Medulla oblongata (tissue), 1 donor: ENCODE data around the gene PGAP6.

Source experiments
- DNase-seq: peaks from one replicate; pipeline ENCODE4 v3.0.0-alpha.2; 2015; ENCODE audit errors: extremely low spot score

Gene PGAP6

DNA sequence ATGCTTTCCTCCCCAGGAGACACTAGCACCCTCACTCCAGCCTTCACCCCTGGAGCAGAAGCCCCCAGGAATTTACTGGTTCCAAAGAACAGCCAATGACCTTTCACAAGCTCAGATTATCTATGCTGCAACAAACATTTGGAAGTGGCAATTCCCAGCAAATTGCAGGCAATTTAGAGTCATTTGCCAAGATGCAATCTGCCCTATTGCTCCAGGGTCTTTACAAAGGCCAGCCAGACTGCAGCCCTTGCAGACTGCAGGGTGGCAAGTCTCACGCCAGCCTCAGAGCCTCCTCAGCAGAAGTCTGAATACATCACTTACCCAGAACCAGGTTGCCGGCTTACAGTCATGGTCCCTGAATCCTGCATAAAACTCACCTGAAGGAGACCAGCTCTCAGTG lies 51.0 kb downstream of the PGAP6 start:
- no peak for DNase-seq

DNA sequence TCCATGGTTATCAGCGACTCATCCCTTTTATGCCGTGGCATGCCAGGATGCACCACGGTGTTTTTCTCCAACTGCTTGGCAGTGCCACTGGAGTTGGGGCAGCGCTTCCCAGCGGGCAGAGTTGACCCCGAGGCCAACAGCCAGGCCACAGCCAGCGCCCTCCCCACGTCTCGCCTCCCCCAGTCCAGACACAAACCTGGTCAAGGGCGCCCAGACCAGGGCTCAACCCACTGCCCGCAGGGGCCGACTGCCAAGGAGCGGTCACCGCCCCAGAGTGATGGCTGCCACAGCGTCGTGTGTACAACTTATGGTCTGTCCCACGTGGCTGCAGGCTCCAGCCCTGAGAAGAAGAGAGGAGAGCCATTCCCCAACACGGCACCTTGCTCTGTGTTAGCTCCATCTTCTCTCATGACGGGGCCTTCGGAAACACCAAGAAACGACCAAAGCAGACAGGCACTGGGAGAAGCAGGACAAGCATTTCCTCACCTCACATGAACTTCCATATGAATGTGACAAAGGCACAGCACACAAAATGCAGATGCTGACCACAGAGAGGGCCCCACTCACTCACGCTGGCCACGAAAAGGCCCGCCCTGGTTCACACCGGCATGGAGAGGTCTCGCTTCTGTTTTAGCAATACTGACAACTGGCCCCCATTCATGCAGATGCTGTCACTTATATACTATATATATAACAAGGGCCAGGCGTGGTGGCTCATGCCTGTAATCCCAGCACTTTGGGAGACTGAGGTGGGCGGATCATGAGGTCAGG lies 56.2 kb downstream of the PGAP6 start:
- DNase-seq: no peak

DNA sequence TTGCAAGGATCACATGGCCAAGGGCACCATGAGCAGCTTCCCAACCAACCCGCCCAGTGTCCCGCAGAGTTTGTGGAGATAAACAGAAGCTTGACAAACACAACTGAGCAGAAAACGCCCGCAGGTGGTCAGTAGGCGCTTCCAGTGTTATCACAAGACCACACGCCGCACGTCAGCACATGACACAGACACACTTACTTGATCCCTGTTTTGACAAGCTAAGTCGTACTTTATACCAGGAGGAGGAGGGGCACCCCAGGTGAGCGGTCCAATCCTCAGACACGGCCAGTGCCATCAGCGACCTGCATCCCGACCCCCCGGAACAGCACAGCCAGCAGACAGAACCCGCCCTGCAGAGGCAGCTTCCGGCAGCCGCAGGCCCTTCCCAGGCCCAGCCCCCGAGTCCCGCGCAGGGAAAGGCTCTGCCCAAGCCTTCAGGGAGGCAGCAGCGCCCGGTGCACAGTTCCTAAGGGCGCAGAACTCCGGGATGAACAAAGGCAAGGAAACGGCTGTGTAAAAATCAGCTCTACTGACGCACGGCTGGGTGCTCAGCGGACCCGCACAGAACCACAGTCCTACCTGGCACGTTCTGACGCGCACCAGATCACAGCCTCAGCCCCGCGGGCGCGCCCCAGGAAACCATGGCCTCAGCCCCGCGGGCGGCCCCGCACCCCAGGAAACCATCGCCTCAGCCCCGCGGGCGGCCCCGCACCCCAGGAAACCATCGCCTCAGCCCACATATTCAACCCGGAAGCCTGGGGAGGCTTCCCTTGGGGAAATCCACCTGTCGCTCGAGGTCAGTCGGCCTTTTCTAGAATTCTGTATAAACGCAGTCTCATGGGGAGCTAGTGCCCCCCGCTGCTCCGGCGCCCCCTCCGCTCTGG lies 57.1 kb downstream of the PGAP6 start:
- DNase-seq: no peak

DNA sequence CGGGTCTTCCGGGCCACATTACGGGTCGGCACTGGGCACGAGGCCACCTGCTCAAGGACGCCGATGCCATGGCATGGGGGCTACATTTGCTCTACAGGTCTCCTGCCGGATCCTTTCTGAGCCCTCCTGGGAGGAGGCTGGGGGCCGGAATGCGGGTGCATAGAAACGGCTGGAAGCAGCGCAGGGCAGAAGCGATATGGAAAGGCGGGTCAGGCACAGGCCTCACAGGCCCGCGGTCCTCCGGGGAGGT lies 57.7 kb downstream of the PGAP6 start:
- DNase-seq: no peak

DNA sequence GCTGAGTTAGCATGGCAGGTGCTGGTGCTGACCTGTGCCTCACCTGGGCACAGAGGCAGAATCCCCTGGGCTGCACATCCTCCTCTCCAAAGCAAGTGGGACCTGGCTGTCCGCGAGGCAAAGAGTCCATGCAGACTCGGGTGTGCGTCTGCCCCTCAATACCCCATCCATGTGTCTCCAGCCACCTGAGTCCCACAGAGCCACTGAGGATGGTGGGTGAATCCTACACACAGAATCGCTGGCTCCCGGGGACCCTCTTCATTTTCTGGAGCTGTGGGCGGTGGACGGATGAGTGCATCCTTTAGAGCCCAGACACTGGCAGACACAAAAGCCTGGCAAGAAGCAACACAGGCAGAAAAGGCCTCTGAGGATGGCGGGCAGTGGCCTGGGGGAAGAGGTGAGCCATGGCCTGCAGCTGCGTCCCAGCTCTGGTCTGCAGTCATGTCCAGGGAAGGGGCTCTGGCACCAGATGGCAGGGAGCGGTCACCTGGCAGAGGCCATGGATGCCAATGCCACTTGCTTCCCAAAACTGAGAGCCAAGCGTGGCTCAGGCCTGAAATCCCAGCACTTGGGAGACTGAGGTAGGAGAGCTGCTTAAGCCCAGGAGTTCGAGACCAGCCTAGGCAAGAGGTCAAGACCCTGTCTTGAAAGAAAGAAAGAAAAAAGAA lies 59.2 kb downstream of the PGAP6 start:
- DNase-seq: no peak

DNA sequence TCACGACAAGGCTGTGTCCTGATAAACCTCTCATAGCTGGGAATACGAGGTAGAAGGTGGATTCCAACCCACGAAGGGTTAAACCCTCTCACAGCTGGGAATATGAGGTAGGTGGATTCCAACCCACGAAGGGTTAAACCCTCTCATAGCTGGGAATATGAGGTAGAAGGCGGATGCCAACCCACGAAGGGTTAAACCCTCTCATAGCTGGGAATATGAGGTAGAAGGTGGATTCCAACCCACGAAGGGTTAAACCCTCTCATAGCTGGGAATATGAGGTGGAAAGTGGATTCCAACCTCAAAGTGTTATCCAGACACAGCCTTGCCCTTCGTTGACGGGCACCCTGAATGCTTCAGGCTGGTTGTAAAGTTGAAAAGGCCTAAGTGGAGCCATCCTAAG lies 60.2 kb downstream of the PGAP6 start:
- DNase-seq: no peak
